HepG2 (cell line): ENCODE results near the gene ACOX3. TPM values are rescaled to one million over a fixed set of nuclear protein-coding genes. Genes with fewer than 3 reads are reported as not detected.
A peak's percentile ranks its signal among the peaks of the same experiment; 100 is the strongest.

Source experiments
- ATF4 ChIP-seq, 2 experiments: fragments of 450-650 bp in 1 of 2; sonication (generic) in 1 of 2; formaldehyde crosslinking; IDR thresholded peaks; 2 replicates each; pipeline versions ENCODE4 v1.5.0 to v1.8.0; 2020 to 2022; ENCODE audit warnings: mild to moderate bottlenecking in 1 of 2, missing genetic modification reagents in 1 of 2
- CREB1 ChIP-seq, 2 experiments: fragments of 450-650 bp in 1 of 2; IDR thresholded peaks; 2 replicates each; pipeline ENCODE4 v1.6.1; 2016 to 2017; ENCODE audit warnings: control low read depth in 1 of 2, mild to moderate bottlenecking in 1 of 2, missing compliant biosample characterization in 1 of 2, missing genetic modification characterization in 1 of 2
- EHMT2 ChIP-seq: fragments of 200-600 bp; sonication (generic); IDR thresholded peaks from 2 replicates; pipeline ENCODE4 v1.7.0; 2017; ENCODE audit warnings: antibody characterized with exemption, low read depth, low read length, borderline replicate concordance
- FOXA1 ChIP-seq, 2 experiments: fragments of 450-650 bp in 1 of 2; sonication (generic) in 1 of 2; formaldehyde crosslinking in 1 of 2; IDR thresholded peaks; 2 replicates each; pipeline versions ENCODE4 v1.4.0 to v1.6.1; 2016 to 2020; ENCODE audit warnings: missing genetic modification reagents in 1 of 2
- GATA4 ChIP-seq: sonication (generic); IDR thresholded peaks from 2 replicates; pipeline ENCODE4 v1.6.1; 2016; ENCODE audit warnings: antibody characterized with exemption, low read depth, borderline replicate concordance
- KDM6A ChIP-seq: IDR thresholded peaks from 2 replicates; pipeline ENCODE4 v1.6.1; 2016; ENCODE audit warnings: low read depth
- NCOR1 ChIP-seq: fragments of 200-600 bp; sonication (generic); IDR thresholded peaks from 2 replicates; pipeline ENCODE4 v1.7.0; 2017; ENCODE audit warnings: antibody characterized with exemption, low read length, borderline replicate concordance
- PHF20 ChIP-seq: sonication (generic); formaldehyde crosslinking; IDR thresholded peaks from 2 replicates; pipeline ENCODE4 v1.5.0; 2020; ENCODE audit warnings: mild to moderate bottlenecking, missing genetic modification reagents
- RARG ChIP-seq: sonication (generic); formaldehyde crosslinking; IDR thresholded peaks from 2 replicates; pipeline ENCODE4 v1.4.0; 2020; ENCODE audit warnings: low read depth, mild to moderate bottlenecking, missing genetic modification reagents
- SCMH1 ChIP-seq: sonication (generic); formaldehyde crosslinking; IDR thresholded peaks from 2 replicates; pipeline ENCODE4 v1.9.0; 2021; ENCODE audit warnings: missing genetic modification reagents, mild to moderate bottlenecking, borderline replicate concordance
- SMAD3 ChIP-seq: sonication (generic); formaldehyde crosslinking; IDR thresholded peaks from 2 replicates; pipeline ENCODE4 v1.4.0; 2020; ENCODE audit warnings: missing genetic modification reagents
- SMARCE1 ChIP-seq: fragments of 450-650 bp; IDR thresholded peaks from 2 replicates; pipeline ENCODE4 v1.6.1; 2017; ENCODE audit warnings: borderline replicate concordance
- TBL1XR1 ChIP-seq: fragments of 150-350 bp; IDR thresholded peaks from 2 replicates; pipeline ENCODE4 v1.6.1; 2014; ENCODE audit warnings: borderline replicate concordance, low read length; ENCODE audit not compliant: partially characterized antibody
- THYN1 ChIP-seq: sonication (generic); formaldehyde crosslinking; IDR thresholded peaks from 2 replicates; pipeline ENCODE4 v1.8.1; 2023; ENCODE audit warnings: low read depth, mild to moderate bottlenecking, moderate library complexity, missing genetic modification reagents, borderline replicate concordance
- XRCC5 ChIP-seq: fragments of 200-400 bp; formaldehyde crosslinking; optimal IDR thresholded peaks from 2 replicates; pipeline ENCODE3; 2017; ENCODE audit warnings: mild to moderate bottlenecking, low read length
- YEATS2 ChIP-seq: sonication (generic); formaldehyde crosslinking; IDR thresholded peaks from 2 replicates; pipeline ENCODE4 v1.4.0; 2020; ENCODE audit warnings: missing genetic modification reagents, borderline replicate concordance
- YY1 ChIP-seq: IDR thresholded peaks from 2 replicates; pipeline ENCODE4 v1.6.1; 2011; ENCODE audit warnings: low read length, low read depth, moderate library complexity, mild to moderate bottlenecking; ENCODE audit not compliant: insufficient read depth, insufficient replicate concordance
- ZNF335 ChIP-seq: sonication (generic); formaldehyde crosslinking; IDR thresholded peaks from 2 replicates; pipeline ENCODE4 v1.4.0; 2020; ENCODE audit warnings: missing genetic modification reagents
- ZSCAN31 ChIP-seq: sonication (generic); formaldehyde crosslinking; IDR thresholded peaks from 2 replicates; pipeline ENCODE4 v1.5.0; 2020; ENCODE audit warnings: low read depth, mild to moderate bottlenecking, missing genetic modification reagents
- polyA plus RNA-seq, 8 experiments: library from polyadenylated mRNA; depleted of rRNA in 3 of 8; stranded (reverse) in 7 of 8; unstranded in 1 of 8; fragments of >200 nt; fragmentation: Illumina TruSeq in 4 of 8; extraction: Trizol in 4 of 8; gene quantifications; 2 replicates each; pipeline versions ENCODE4 v1.2.1 to v1.2.3, GENCODE V29; 2011 to 2016; ENCODE audit warnings: low read depth in 4 of 8, missing spikeins in 1 of 8, mixed read lengths in 1 of 8; ENCODE audit not compliant: insufficient read depth in 1 of 8
- total RNA-seq, 5 experiments: library from RNA; depleted of rRNA; stranded (reverse); fragments of >200 nt; fragmentation: Illumina TruSeq; extraction: Trizol; gene quantifications; 2 replicates each; pipeline ENCODE4 v1.2.3, GENCODE V29; 2016; ENCODE audit warnings: low read depth in 1 of 5
- TF ChIP-seq, protein P1 (sequence below): sonication (generic); formaldehyde crosslinking; IDR thresholded peaks from 2 replicates; pipeline ENCODE4 v1.5.1; 2020; ENCODE audit warnings: missing genetic modification reagents, mild to moderate bottlenecking, borderline replicate concordance
- TF ChIP-seq, protein P2 (sequence below): IDR thresholded peaks from 2 replicates; pipeline ENCODE4 v1.6.1; 2016; ENCODE audit warnings: control low read depth
- TF ChIP-seq, protein P3 (sequence below): IDR thresholded peaks from 2 replicates; pipeline ENCODE4 v1.6.1; 2016

The ACOX3 gene
- total and polyA plus RNA-seq, 2 of the 13 experiments (the other 11 are each of a cell fraction or from before 2014, with no cell fraction given) = 4.2 to 17.8 TPM

- TF ChIP-seq, protein P1, sequence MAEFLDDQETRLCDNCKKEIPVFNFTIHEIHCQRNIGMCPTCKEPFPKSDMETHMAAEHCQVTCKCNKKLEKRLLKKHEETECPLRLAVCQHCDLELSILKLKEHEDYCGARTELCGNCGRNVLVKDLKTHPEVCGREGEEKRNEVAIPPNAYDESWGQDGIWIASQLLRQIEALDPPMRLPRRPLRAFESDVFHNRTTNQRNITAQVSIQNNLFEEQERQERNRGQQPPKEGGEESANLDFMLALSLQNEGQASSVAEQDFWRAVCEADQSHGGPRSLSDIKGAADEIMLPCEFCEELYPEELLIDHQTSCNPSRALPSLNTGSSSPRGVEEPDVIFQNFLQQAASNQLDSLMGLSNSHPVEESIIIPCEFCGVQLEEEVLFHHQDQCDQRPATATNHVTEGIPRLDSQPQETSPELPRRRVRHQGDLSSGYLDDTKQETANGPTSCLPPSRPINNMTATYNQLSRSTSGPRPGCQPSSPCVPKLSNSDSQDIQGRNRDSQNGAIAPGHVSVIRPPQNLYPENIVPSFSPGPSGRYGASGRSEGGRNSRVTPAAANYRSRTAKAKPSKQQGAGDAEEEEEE = no peak
- TF ChIP-seq KDM6A (CRISPR knock-in tag) (no peak), ZNF335 (0 out of 2 replicates have a peak, but pooled peaks have one; percentile 40), SMARCE1 (no peak), YEATS2 (peak; percentile 90), CREB1 (IDR thresholded peaks at IDR 0.05) (peak; percentile 99), CREB1 (CRISPR knock-in tag; IDR thresholded peaks at IDR 0.05) (peak; percentile 100), RARG (CRISPR knock-in tag) (no peak), ATF4 (CRISPR knock-in tag; IDR thresholded peaks at IDR 0.05) (peak in 1 of 2 experiments; percentile 46; a peak in 1 of 4 replicates), GATA4 (0 out of 2 replicates have a peak, but pooled peaks have one; percentile 55), EHMT2 (no peak), ZSCAN31 (CRISPR knock-in tag) (0 out of 2 replicates have a peak, but pooled peaks have one; percentile 66), FOXA1 (IDR thresholded peaks at IDR 0.05) (no peak), FOXA1 (CRISPR knock-in tag; IDR thresholded peaks at IDR 0.05) (peak; percentile 53), TBL1XR1 (no peak), THYN1 (CRISPR knock-in tag) (no peak), SMAD3 (no peak), PHF20 (CRISPR knock-in tag) (peak; percentile 98), YY1 (peak; percentile 93), SCMH1 (CRISPR knock-in tag) (no peak), XRCC5 (peak; percentile 22), NCOR1 (no peak; the same call in 1 of the 2 replicates)
- TF ChIP-seq, protein P2, sequence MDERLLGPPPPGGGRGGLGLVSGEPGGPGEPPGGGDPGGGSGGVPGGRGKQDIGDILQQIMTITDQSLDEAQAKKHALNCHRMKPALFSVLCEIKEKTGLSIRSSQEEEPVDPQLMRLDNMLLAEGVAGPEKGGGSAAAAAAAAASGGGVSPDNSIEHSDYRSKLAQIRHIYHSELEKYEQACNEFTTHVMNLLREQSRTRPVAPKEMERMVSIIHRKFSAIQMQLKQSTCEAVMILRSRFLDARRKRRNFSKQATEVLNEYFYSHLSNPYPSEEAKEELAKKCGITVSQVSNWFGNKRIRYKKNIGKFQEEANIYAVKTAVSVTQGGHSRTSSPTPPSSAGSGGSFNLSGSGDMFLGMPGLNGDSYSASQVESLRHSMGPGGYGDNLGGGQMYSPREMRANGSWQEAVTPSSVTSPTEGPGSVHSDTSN = no peak
- TF ChIP-seq, protein P3, sequence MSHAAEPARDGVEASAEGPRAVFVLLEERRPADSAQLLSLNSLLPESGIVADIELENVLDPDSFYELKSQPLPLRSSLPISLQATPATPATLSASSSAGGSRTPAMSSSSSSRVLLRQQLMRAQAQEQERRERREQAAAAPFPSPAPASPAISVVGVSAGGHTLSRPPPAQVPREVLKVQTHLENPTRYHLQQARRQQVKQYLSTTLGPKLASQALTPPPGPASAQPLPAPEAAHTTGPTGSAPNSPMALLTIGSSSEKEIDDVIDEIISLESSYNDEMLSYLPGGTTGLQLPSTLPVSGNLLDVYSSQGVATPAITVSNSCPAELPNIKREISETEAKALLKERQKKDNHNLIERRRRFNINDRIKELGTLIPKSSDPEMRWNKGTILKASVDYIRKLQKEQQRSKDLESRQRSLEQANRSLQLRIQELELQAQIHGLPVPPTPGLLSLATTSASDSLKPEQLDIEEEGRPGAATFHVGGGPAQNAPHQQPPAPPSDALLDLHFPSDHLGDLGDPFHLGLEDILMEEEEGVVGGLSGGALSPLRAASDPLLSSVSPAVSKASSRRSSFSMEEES = no peak
These were observed at the start of gene ACOX3, which contains the start of gene TRMT44 (continued) for GRCh38 chr4:8440492-8441311.
